Lower leg skin (tissue), 3 donors: ENCODE data around the gene GPATCH2.

Experiments used
- CTCF ChIP-seq, 3 donors: fragments of 450-650 bp; IDR thresholded peaks; one replicate each; pipeline ENCODE4 v1.5.1; 2016; ENCODE audit warnings: antibody characterized with exemption in 3 of 3, mild to moderate bottlenecking in 3 of 3, moderate library complexity in 2 of 3
- POLR2A ChIP-seq, 2 donors: fragments of 450-650 bp; IDR thresholded peaks; one replicate each; pipeline ENCODE4 v1.6.1; 2016 to 2017; ENCODE audit warnings: antibody characterized with exemption in 2 of 2, mild to moderate bottlenecking in 1 of 2, moderate library complexity in 1 of 2

- TF ChIP-seq CTCF (IDR thresholded peaks at IDR 0.05) (no peak), POLR2A (IDR thresholded peaks at IDR 0.05) (no peak)
These were observed 76.9 kb downstream of the GPATCH2 start for GRCh38 chr1:217553949-217554509.
